ENCODE measurements around the gene NPAP1. TPM values are rescaled to one million over a fixed set of nuclear protein-coding genes. Genes with fewer than 3 reads are reported as not detected.

The NPAP1 gene
- total and polyA plus RNA-seq, 2 donors (not counting 3 experiments of a cell fraction or from before 2014, with no cell fraction given), result not detected

DNA sequence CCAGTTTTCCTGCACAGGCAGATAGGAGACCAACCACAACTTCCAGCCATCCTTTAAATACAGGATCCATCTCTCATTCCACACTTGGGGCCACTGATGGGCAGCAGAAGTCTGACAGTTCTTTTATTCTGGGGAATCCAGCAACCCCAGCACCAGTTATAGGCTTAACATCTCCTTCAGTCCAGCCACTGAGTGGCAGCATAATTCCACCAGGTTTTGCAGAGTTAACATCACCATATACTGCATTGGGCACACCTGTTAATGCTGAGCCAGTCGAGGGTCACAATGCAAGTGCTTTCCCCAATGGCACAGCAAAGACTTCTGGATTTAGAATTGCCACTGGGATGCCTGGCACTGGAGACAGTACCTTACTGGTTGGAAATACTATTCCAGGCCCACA, 2.9 kb downstream of the NPAP1 start:
- Histone ChIP-seq H3K9ac (replicated peaks; ENCODE audit: extremely low read depth, insufficient read depth, low read length) (no peak overlapping the region), H3K9me1 (replicated peaks; ENCODE audit: control insufficient read depth, extremely low read depth, insufficient read depth, low read length) (no peaks in the 10 kb centered on the region), H3K4me1 (ENCODE audit: control insufficient read depth, extremely low read depth, insufficient read depth, low read length) (no peaks in the 10 kb centered on the region), H3K27ac (ENCODE audit: insufficient read depth, low read depth, low read length) (no peak overlapping the region), H3K4me3 (replicated peaks in 1 of 3; ENCODE audit: insufficient read depth in 1 of 3, low read depth in 1 of 3, low read length in 3 of 3) (no peak overlapping the region), H3K36me3 (ENCODE audit: control insufficient read depth in 2 of 2, extremely low read depth in 1 of 2, insufficient read depth in 2 of 2, low read length in 2 of 2) (no peaks in the 10 kb centered on the region), H3K4me2 (ENCODE audit: insufficient read depth, low read length) (no peak overlapping the region), H3K9me3 (replicated peaks; ENCODE audit: control insufficient read depth, insufficient read depth, low read length) (no peaks in the 10 kb centered on the region), H4K20me1 (replicated peaks; ENCODE audit: control insufficient read depth, extremely low read depth, insufficient read depth, low read length) (no peaks in the 10 kb centered on the region), H2AFZ (ENCODE audit: low read depth, low read length) (no peak overlapping the region), H3K27me3 (ENCODE audit: control insufficient read depth in 2 of 2, insufficient read depth in 2 of 2, low read length in 2 of 2) (no peaks in the 10 kb centered on the region), H3K79me2 (ENCODE audit: control insufficient read depth, insufficient read depth, low read length) (no peaks in the 10 kb centered on the region)
- dilution Hi-C loops (cut with MboI; ENCODE audit: extremely low pct_ligation_motif_present, low sequenced_read_pairs), result no loop called here
- BruUV-seq (replicated peaks), result no TSS peak
- no peak for DNase-seq (ENCODE audit: low read depth, low spot score)
- FAIRE-seq, result no peak
- TF ChIP-seq POLR2A (IDR thresholded peaks at IDR 0.05; ENCODE audit: low read depth, low read length), result no peak
- no peak for TF ChIP-seq EZH2 (IDR thresholded peaks at IDR 0.05; ENCODE audit: borderline replicate concordance, low read depth, low read length, severe bottlenecking)
- TF ChIP-seq CTCF (IDR thresholded peaks at IDR 0.05; ENCODE audit: extremely low read depth in 1 of 2, insufficient read depth in 1 of 2, low read depth in 1 of 2, low read length in 2 of 2), result no peak
- TF ChIP-seq MYC (IDR thresholded peaks at IDR 0.05; ENCODE audit: low read depth, low read length), result no peak
- no peak for TF ChIP-seq POLR2AphosphoS5 (IDR thresholded peaks at IDR 0.05; ENCODE audit: insufficient read depth, low read depth, low read length)
- TF ChIP-seq JUN (IDR thresholded peaks at IDR 0.05; ENCODE audit: borderline replicate concordance, insufficient read depth, insufficient read length, low read depth), result no peak
- no peak for TF ChIP-seq FOS (IDR thresholded peaks at IDR 0.05; ENCODE audit: borderline replicate concordance, insufficient read depth, low read length)
- TF ChIP-seq GATA2 (IDR thresholded peaks at IDR 0.05; ENCODE audit: insufficient read depth, insufficient read length, low read depth, low read length), result no peak
- TF ChIP-seq, protein P1, sequence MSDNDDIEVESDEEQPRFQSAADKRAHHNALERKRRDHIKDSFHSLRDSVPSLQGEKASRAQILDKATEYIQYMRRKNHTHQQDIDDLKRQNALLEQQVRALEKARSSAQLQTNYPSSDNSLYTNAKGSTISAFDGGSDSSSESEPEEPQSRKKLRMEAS (IDR thresholded peaks at IDR 0.05; ENCODE audit: insufficient read depth, insufficient read length), result no peak
- POLR2A ChIA-PET, result no interaction called here
- intact Hi-C loops (cut with micrococcal nuclease), result no loop called here
- CTCF ChIA-PET, result no interaction called here
